GM21576 (cell line): ENCODE measurements around the gene KAT7.
"Not testable (repeated sequence)": the region's sequence is repeated elsewhere in the genome, so short reads cannot be mapped to it uniquely, and the experiment has no call there.

Experiments used
- ATAC-seq: cut with Tn5 transposase; IDR thresholded peaks from one replicate; pipeline ENCODE4 v1.9.1; 2021; ENCODE audit warnings: mild to moderate bottlenecking, moderate library complexity; ENCODE audit not compliant: unreplicated experiment

Gene KAT7

DNA sequence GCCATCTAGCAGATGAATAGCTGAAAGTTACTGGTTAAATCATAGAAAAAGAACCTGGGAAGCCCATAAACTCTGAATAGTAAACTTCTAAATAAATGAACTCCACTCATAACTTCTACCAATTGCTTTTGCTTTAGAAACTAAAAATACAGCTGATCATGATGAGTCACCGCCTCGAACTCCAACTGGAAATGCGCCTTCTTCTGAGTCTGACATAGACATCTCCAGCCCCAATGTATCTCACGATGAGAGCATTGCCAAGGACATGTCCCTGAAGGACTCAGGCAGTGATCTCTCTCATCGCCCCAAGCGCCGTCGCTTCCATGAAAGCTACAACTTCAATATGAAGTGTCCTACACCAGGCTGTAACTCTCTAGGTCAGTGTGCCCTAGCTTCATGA, 9.7 kb downstream of the KAT7 start:
- no peak for ATAC-seq

- no peak for ATAC-seq
Measured at GRCh38 chr17:49798738-49799137, 10.3 kb downstream of the KAT7 start.

GRCh38 chr17:49809056-49809455, 20.6 kb downstream of the KAT7 start:
- ATAC-seq: no peak

GRCh38 chr17:49814781-49815529, 26.5 kb downstream of the KAT7 start:
- ATAC-seq: no peak

DNA sequence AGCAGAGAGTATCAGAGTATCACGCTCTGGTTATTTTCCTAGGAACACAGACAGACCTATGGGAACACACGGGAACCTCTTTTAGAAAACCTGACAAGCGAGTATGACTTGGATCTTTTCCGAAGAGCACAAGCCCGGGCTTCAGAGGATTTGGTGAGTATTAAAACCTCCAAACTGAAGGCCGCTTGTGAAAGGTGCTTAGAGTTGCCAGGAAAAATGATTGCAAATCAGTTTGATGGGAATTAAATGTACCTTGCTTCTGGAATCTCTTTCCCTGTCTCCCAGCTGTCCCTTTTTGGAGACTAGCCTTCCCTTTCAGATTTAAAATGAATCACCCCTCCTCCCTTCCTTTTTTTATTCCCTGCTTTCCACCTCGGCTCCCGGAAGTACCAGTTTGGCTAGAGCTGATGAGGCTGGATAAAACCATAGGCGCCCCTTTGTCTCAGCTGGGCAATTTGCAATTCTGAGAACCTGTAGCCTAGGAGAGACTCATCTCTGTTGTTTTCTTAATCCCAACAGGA, 27.3 kb downstream of the KAT7 start:
- no peak for ATAC-seq

DNA sequence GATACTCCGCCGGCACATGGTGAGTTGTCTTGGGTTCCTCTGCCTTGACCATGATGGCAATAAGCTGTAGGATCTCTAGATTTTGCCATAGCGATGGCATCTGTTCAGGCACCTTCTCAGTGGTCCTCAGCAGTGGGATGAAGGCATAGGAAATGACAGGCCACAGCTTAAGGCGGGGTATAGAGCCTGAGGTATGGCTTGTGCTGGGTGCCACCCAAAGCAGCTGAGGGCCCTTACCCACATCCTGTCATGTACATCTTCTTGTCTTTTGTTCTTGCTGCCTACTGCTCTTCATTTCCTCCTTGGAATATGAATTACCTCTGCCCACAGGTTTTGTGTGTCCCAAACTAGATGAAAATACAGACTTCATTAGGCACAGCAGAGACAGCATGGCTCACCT, 29.5 kb downstream of the KAT7 start:
- ATAC-seq: no peak

- ATAC-seq: no peak
Measured at GRCh38 chr17:49819138-49819537, 30.7 kb downstream of the KAT7 start.

DNA sequence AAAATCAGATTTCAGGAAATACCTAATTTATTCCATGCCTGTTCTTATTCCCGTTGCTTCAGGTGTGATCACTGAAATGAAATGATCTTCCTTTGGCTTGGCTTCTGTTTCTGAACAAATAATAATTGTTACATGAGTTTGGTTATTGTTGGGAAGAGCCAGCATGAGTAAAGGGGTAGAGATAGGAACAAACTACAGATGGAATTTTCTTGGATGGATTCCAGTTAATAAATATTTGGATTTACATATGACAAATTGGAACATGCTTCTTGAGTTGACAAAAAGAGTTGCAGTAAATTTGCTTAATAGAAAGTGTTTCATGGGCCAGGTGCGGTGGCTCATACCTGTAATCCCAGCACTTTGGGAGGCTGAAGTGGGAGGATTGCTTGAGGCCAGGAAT, 31.2 kb downstream of the KAT7 start:
- no peak for ATAC-seq

- ATAC-seq: no peak
Measured at GRCh38 chr17:49820773-49821172, 32.3 kb downstream of the KAT7 start.

GRCh38 chr17:49821466-49821865, 33.0 kb downstream of the KAT7 start:
- no peak for ATAC-seq

GRCh38 chr17:49821916-49822315, 33.4 kb downstream of the KAT7 start:
- ATAC-seq: no peak

GRCh38 chr17:49822829-49823228, 34.3 kb downstream of the KAT7 start:
- ATAC-seq: no peak

GRCh38 chr17:49823614-49824013, 35.1 kb downstream of the KAT7 start:
- ATAC-seq: no peak

GRCh38 chr17:49825645-49826044, 37.2 kb downstream of the KAT7 start:
- ATAC-seq: no peak

DNA sequence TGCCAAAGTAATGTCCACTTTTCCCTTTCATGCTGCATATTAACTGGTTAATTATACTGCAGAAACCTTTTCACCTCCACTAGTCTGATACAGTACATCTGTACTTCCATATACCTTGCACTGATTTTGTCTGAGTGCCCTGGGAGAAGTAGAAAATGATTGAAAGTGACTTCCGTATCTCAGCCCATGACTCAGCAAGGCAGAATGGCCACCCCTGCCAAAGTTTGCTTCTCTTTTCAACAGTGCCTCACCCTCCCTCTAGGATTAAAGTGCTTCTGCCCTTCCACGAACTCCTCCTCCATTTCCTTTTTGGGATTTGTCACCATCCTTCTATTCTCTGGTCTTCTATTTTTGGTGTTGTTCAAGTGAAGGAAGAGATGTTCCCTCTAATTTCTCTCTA, 39.8 kb downstream of the KAT7 start:
- not testable (repeated sequence) for ATAC-seq

- ATAC-seq: no peak
Measured at GRCh38 chr17:49829026-49829425, 40.5 kb downstream of the KAT7 start.

- ATAC-seq: no peak
Measured at GRCh38 chr17:49830605-49831004, 42.1 kb downstream of the KAT7 start.

DNA sequence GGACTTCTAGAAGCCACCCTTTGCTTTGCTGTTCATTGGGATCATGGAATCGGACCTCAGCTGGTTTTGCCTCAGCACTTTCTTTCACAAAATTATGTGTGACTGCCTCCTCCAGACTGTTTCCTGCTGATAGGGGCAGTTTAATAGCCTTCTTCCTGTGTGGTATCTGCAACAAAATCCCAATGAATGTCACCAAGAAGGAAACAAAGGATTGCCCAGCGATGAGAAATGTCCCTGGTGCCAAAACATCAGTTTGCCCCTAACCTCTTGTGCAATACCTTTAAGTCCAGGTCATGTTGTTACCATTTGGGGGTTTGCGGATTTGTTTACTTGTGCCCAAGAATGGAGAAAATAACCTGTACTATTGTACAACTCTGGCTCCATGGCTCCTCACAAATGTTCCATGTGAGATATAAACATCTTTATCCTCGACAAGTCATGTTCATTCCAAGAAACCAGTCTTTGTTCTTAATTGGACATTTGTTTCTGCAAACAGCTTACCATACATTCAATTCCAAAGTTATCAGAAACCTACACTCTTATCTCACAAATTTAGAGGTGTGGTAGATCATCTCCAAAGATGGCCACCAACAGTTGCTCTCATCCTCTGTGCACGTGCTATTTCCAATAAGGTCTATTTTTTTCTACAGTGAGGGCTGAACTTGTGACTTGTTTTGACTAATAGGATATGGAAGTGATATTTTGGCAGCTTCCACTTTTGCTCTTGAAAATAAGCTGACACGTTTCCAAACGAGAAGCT, 44.5 kb downstream of the KAT7 start:
- no peak for ATAC-seq

DNA sequence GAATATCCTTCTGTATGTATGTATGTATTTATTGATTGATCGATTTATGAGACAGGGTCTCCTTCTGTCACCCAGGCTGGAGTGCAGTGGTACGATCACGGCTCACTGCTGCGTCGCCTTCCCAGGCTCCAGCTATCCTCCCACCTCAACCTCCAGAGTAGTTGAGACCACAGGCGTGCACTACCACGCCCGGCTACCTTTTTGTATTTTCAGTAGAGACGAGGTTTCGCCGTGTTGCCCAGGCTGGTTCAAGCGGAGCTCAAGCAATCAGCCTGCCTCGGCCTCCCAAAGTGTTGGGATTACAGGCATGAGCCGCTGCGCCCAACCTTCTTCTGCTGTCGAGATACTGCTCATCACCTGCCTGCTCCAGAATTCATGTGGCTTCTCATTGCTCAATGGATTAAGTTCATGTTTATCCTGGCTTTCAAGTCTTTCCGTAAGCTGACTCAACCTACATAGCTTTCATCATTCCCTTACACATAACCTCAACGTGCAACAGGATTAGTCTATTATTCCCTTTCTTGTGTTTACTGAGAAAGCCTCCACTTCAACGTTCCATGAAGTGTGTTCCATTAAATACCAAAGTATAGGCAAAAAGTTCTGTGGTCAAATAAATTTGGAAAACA, 45.8 kb downstream of the KAT7 start:
- no peak for ATAC-seq

- no peak for ATAC-seq
Measured at GRCh38 chr17:49835472-49835871, 47.0 kb downstream of the KAT7 start.

DNA sequence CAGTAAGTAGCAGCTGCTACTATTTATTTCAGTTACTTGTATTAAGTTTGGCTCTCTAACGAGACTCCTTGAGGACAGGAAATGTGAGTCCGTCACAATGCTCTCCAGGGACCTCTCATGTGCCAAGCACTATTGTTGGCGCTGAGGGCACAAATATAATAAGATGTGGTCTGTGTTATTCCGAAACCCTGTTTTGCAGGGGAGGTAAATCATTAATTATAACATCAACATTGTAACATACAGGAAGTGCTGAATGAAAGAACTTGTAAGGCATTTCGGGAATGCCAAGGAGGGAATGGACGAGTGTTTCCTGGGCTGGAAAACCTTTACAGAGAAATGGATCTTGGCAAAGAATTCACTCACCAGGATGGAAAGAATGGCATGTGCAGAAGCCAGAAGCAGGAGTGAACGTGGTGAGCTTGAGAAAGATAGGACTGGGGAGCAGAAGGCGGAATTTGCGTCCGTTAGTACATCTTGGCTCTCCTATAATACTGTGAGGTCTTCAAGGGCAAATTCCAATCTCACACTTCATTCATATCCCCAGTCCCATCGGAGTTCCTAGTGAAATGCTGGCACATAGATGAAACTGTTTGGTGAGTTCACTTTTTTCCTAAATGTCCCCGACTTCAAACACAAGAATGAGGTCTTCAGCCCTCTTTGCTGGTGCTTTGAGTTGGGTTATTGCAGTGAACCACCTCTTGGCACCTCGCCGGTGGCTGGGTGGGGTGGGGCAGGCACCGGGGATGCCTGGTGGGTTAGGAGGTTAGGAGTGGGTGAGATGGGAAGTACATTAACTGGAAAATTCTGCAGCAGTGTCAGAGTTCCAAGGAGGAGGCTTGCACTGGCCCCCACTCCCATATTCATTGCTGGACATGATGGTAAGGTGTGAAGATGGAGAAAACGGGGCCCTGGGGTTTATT, 47.9 kb downstream of the KAT7 start:
- no peak for ATAC-seq
